Ishikawa (cell line): ENCODE measurements around the gene NPM3.

ENCODE experiments used
- CEBPB ChIP-seq: IDR thresholded peaks from 2 replicates; pipeline ENCODE4 v1.6.1; 2012
- CREB1 ChIP-seq: IDR thresholded peaks from 2 replicates; pipeline ENCODE4 v1.6.1; 2012; ENCODE audit warnings: low read depth
- EGR1 ChIP-seq: IDR thresholded peaks from 2 replicates; pipeline ENCODE4 v1.6.1; 2012
- EP300 ChIP-seq: IDR thresholded peaks from 2 replicates; pipeline ENCODE4 v1.6.1; 2012; ENCODE audit warnings: borderline replicate concordance
- FOXM1 ChIP-seq: IDR thresholded peaks from 2 replicates; pipeline ENCODE4 v1.6.1; 2012; ENCODE audit warnings: low read depth, borderline replicate concordance
- MAX ChIP-seq: IDR thresholded peaks from 2 replicates; pipeline ENCODE4 v1.6.1; 2012
- NFIC ChIP-seq: IDR thresholded peaks from 2 replicates; pipeline ENCODE4 v1.6.1; 2012
- RAD21 ChIP-seq: IDR thresholded peaks from 2 replicates; pipeline ENCODE4 v1.6.1; 2012; ENCODE audit warnings: low read depth
- REST ChIP-seq: IDR thresholded peaks from 2 replicates; pipeline ENCODE4 v1.6.1; 2012; ENCODE audit warnings: low read depth, mild to moderate bottlenecking
- TAF1 ChIP-seq: IDR thresholded peaks from 2 replicates; pipeline ENCODE4 v1.6.1; 2012; ENCODE audit warnings: low read depth, mild to moderate bottlenecking
- TCF12 ChIP-seq: IDR thresholded peaks from 2 replicates; pipeline ENCODE4 v1.6.1; 2012; ENCODE audit warnings: low read depth
- TEAD4 ChIP-seq: IDR thresholded peaks from 2 replicates; pipeline ENCODE4 v1.6.1; 2012
- YY1 ChIP-seq: IDR thresholded peaks from 2 replicates; pipeline ENCODE4 v1.6.1; 2012; ENCODE audit warnings: low read depth
- ZBTB7A ChIP-seq: IDR thresholded peaks from 2 replicates; pipeline ENCODE4 v1.6.1; 2012; ENCODE audit warnings: low read depth
- TF ChIP-seq, protein P1 (sequence below): IDR thresholded peaks from 2 replicates; pipeline ENCODE4 v1.6.1; 2012

NPM3 gene

DNA sequence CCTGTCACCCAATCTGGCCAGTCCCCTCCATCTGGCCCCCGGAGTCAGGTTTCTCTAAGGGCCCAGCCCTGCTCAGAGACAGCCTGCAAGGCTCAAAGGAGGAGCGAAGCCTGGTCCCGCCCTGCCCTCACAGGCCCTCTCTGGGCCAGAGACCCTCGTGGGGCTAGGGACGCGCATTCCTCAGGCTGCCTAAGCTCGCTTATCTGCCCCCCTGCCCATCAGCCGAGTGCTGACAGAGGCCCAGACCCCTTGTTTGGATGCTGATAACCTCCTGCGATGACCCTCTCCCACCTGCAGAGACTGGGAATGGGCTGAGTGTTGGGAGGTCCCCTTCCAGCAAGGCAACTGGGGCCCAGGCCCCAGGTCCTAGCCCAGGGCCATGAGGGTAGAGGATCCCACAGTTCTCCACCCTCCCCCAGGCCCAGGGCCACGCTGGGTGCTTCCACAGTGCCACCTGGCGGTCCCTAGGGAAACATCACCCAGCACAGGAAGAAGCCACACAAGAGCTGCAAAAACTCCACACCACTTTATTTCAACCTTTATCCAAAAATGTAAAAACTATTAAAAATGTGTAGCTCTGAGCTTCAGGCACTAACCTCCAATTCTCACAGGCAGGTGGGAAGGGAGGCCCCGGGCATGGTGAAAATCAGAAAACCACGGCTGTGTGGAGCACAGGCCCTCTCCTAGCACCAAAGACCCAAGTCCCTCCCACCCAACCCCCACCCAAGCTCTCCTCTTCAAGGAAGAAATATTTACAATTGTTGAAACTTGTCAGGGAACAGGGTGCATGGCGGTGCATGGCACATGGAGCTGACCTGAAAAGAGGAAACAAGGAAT lies 2.2 kb downstream of the NPM3 start:
- TF ChIP-seq RAD21, result peak; percentile 94
- TF ChIP-seq, protein P1, sequence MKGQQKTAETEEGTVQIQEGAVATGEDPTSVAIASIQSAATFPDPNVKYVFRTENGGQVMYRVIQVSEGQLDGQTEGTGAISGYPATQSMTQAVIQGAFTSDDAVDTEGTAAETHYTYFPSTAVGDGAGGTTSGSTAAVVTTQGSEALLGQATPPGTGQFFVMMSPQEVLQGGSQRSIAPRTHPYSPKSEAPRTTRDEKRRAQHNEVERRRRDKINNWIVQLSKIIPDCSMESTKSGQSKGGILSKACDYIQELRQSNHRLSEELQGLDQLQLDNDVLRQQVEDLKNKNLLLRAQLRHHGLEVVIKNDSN, result no peak

GRCh38 chr10:101780187-101780817 lies 2.9 kb downstream of the NPM3 start:
- TF ChIP-seq ZBTB7A (no peak), TEAD4 (no peak), FOXM1 (no peak), RAD21 (no peak), CEBPB (no peak)

DNA sequence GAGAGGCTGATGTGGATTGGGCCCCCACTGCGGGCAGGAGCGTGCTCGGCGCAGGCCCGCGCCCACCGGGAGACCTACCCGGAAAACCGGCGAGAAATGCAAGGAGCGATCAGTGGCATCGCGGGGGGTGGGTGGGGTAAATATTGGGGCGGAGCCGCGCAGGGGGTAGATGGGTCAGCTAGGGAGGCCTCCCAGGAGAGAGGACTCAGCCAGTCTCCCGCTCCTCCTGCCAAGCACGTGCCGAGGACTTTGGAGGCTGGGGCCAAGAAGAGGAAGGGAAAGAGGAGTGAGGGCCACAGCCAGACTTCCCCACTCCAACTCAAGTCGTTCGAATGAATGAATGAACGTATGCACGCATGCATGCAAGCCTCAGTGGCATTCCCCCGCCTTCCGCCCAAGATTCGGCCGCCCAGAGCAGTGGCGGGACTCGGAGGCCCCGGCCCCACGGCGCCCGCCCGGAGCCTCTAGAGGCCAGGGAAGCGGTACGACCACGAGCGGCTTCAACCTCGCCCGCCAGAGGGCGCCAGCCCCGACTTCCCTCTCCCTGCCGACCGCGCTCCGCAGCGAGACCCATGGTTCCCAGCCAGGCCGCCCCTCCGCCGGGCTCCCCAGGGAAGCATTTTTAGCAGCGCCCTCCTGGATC lies 3.6 kb downstream of the NPM3 start:
- TF ChIP-seq ZBTB7A, result no peak
- no peak for TF ChIP-seq TAF1
- no peak for TF ChIP-seq MAX
- no peak for TF ChIP-seq EGR1
- TF ChIP-seq NFIC, result no peak
- no peak for TF ChIP-seq EP300
- no peak for TF ChIP-seq REST
- TF ChIP-seq CEBPB, result no peak
- TF ChIP-seq FOXM1, result no peak
- TF ChIP-seq RAD21, result no peak
- no peak for TF ChIP-seq TCF12
- no peak for TF ChIP-seq YY1
- no peak for TF ChIP-seq CREB1
- TF ChIP-seq, protein P1, result no peak

- TF ChIP-seq YY1, result no peak
- no peak for TF ChIP-seq CREB1
- no peak for TF ChIP-seq ZBTB7A
- TF ChIP-seq CEBPB, result no peak
- TF ChIP-seq TEAD4, result no peak
- no peak for TF ChIP-seq EGR1
- TF ChIP-seq TAF1, result no peak
- no peak for TF ChIP-seq EP300
- TF ChIP-seq NFIC, result no peak
- no peak for TF ChIP-seq REST
- TF ChIP-seq TCF12, result no peak
- no peak for TF ChIP-seq FOXM1
- no peak for TF ChIP-seq RAD21
- TF ChIP-seq, protein P1, result no peak
- no peak for TF ChIP-seq MAX
These were observed 4.3 kb downstream of the NPM3 start for GRCh38 chr10:101778781-101779543.
